HL-60 (cell line): Measurements from ENCODE around the gene SLC38A9.

Experiments
- DNase-seq, 2 experiments: peaks; one replicate each; pipeline ENCODE4 v3.0.0-alpha.2; 2010 to 2020; ENCODE audit warnings: low read depth in 1 of 2, low spot score in 1 of 2
- H3K27ac ChIP-seq: fragments of 250-450 bp; sonication (Bioruptor Pico); replicated peaks from 2 replicates; pipeline ENCODE4 v1.5.1; 2020; ENCODE audit warnings: mild to moderate bottlenecking, moderate library complexity
- H3K27me3 ChIP-seq: fragments of 250-450 bp; sonication (Bioruptor Pico); 2 replicates; pipeline ENCODE4 v1.5.1; 2021; ENCODE audit warnings: mild to moderate bottlenecking, moderate library complexity; ENCODE audit not compliant: insufficient read depth, poor library complexity, severe bottlenecking
- H3K4me3 ChIP-seq: replicated peaks from 2 replicates; pipeline ENCODE4 v1.5.1; 2011; ENCODE audit warnings: mild to moderate bottlenecking, control low read depth, low read length; ENCODE audit not compliant: insufficient read depth
- GABPA ChIP-seq: IDR thresholded peaks from 2 replicates; pipeline ENCODE4 v1.6.1; 2012; ENCODE audit warnings: low read depth
- POLR2AphosphoS5 ChIP-seq: IDR thresholded peaks from 2 replicates; pipeline ENCODE4 v1.6.1; 2012; ENCODE audit warnings: low read depth
- SPI1 ChIP-seq: IDR thresholded peaks from 2 replicates; pipeline ENCODE4 v1.6.1; 2012; ENCODE audit warnings: low read depth, mild to moderate bottlenecking, borderline replicate concordance
- TF ChIP-seq, protein P1 (sequence below): IDR thresholded peaks from 2 replicates; pipeline ENCODE4 v1.6.1; 2012; ENCODE audit warnings: low read depth; ENCODE audit not compliant: insufficient replicate concordance
- TF ChIP-seq, protein P2 (sequence below): IDR thresholded peaks from one replicate; pipeline ENCODE4 v1.5.1; 2011; ENCODE audit warnings: low read length, control low read depth, inconsistent platforms; ENCODE audit not compliant: insufficient read depth

Gene SLC38A9

GRCh38 chr5:55681301-55681700, 30.8 kb downstream of the SLC38A9 start:
- DNase-seq: no peak
- no peak overlapping the region for H3K27ac ChIP-seq

DNA sequence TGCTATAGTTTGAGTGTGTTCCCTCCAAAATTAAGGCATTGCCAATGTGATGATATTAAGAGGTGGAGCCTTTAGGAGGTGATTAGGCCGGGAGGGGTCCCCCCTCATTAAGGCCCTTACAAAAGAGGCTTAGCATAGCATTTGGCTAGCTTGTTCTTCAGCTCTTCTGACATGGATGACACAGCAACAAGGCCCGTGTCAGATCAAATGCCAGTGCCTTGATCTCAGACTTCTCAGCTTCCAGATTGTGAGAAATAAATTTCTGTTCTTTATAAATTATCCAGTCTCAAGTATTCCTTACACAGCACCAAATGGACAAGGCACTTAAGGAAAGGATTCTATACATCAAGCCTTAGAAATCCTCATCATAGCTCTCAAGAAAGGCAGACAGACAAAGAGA, 31.8 kb downstream of the SLC38A9 start:
- H3K27ac ChIP-seq: no peak overlapping the region
- DNase-seq: no peak
- no peak overlapping the region for H3K4me3 ChIP-seq
- TF ChIP-seq, protein P1, sequence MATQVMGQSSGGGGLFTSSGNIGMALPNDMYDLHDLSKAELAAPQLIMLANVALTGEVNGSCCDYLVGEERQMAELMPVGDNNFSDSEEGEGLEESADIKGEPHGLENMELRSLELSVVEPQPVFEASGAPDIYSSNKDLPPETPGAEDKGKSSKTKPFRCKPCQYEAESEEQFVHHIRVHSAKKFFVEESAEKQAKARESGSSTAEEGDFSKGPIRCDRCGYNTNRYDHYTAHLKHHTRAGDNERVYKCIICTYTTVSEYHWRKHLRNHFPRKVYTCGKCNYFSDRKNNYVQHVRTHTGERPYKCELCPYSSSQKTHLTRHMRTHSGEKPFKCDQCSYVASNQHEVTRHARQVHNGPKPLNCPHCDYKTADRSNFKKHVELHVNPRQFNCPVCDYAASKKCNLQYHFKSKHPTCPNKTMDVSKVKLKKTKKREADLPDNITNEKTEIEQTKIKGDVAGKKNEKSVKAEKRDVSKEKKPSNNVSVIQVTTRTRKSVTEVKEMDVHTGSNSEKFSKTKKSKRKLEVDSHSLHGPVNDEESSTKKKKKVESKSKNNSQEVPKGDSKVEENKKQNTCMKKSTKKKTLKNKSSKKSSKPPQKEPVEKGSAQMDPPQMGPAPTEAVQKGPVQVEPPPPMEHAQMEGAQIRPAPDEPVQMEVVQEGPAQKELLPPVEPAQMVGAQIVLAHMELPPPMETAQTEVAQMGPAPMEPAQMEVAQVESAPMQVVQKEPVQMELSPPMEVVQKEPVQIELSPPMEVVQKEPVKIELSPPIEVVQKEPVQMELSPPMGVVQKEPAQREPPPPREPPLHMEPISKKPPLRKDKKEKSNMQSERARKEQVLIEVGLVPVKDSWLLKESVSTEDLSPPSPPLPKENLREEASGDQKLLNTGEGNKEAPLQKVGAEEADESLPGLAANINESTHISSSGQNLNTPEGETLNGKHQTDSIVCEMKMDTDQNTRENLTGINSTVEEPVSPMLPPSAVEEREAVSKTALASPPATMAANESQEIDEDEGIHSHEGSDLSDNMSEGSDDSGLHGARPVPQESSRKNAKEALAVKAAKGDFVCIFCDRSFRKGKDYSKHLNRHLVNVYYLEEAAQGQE: no peak
- no peak for TF ChIP-seq SPI1
- no peaks in the 10 kb centered on the region for H3K27me3 ChIP-seq

More at GRCh38 chr5:55681301-55681700, 30.8 kb downstream of the SLC38A9 start:
- H3K27me3 ChIP-seq: no peaks in the 10 kb centered on the region
- H3K4me3 ChIP-seq: no peak overlapping the region
- TF ChIP-seq, protein P2, sequence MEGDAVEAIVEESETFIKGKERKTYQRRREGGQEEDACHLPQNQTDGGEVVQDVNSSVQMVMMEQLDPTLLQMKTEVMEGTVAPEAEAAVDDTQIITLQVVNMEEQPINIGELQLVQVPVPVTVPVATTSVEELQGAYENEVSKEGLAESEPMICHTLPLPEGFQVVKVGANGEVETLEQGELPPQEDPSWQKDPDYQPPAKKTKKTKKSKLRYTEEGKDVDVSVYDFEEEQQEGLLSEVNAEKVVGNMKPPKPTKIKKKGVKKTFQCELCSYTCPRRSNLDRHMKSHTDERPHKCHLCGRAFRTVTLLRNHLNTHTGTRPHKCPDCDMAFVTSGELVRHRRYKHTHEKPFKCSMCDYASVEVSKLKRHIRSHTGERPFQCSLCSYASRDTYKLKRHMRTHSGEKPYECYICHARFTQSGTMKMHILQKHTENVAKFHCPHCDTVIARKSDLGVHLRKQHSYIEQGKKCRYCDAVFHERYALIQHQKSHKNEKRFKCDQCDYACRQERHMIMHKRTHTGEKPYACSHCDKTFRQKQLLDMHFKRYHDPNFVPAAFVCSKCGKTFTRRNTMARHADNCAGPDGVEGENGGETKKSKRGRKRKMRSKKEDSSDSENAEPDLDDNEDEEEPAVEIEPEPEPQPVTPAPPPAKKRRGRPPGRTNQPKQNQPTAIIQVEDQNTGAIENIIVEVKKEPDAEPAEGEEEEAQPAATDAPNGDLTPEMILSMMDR: no peak
- TF ChIP-seq POLR2AphosphoS5 (no peak), GABPA (no peak), SPI1 (no peak)
- TF ChIP-seq, protein P1: no peak

- Histone ChIP-seq H3K27me3 (no peaks in the 10 kb centered on the region), H3K27ac (no peak overlapping the region), H3K4me3 (no peak overlapping the region)
- no peak for DNase-seq
- TF ChIP-seq, protein P1: no peak
- TF ChIP-seq POLR2AphosphoS5 (no peak), SPI1 (no peak), GABPA (no peak)
- TF ChIP-seq, protein P2: no peak
Measured at GRCh38 chr5:55679556-55679955, 32.6 kb downstream of the SLC38A9 start.
